ENCODE measurements around the gene TMEM170B.

TMEM170B gene

DNA sequence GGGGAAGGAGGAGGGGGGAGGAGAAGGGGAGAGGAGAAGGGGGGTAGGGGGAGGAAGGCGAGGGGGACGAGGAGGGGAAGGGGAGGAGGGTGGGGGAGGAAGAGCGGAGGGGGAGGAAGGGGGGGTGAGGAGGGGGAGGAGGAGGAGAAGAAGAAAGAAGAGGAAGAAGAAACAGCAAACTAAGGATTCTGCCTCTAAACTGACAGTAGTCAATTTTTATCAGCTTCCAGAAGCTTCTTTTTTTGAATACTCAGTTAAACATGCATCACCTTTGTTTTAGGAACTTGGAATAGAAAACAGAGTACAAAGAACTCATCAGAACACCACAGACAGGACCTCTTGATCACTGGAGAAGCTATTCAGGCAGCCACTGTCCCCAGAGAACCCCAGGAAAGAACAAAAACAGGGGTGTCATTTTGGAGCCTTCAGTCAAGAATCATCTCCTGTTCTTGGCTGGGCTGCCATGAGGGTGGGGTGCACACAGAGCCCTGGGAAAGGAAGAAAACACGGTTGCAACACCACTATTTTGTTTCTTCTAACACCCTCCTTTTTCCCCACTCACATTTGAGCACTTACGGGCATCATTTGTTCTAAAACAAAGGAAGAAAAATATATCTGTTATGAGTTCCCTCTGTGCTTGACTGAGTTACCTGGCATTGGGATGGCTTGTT, 67.4 kb downstream of the TMEM170B start:
- Mint-ChIP-seq H3K27ac (no peak overlapping the region), H3K4me1 (no peaks in the 10 kb centered on the region), H3K4me3 (no peak overlapping the region), H3K9me3 (no peaks in the 10 kb centered on the region), H3K27me3 (peaks cover 11% of the 10 kb centered on the region), H3K36me3 (no peaks in the 10 kb centered on the region)
- CTCF ChIA-PET: interaction anchor here (0.6 kb wide), 1 partner anchor 1425 kb away, joined by 3 read pairs; no protein-coding TSS in a partner anchor
- no peak for DNase-seq

DNA sequence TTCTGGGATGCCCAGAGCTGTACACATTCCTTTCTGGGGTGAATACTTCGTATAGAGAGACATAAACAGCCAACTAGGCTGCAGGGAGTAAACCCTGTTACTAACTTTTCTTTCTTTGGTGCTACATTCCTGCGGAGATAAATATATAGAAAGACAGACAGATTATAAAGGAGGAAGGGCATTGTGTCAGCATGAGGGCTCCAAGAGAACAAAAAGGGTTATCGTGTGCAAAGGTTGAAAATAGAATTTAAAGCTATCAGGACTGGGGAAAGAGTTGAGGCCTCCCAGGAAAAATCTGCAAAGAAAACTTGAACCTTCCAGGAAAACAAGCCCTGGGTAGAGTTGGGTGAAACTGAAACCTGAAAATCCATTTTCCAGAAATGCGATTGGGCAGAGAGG, 68.0 kb downstream of the TMEM170B start:
- Mint-ChIP-seq H3K4me1 (no peaks in the 10 kb centered on the region), H3K27ac (no peak overlapping the region)
- CTCF ChIA-PET: interaction anchor here (0.6 kb wide), 1 partner anchor 1424 kb away, joined by 3 read pairs; no protein-coding TSS in a partner anchor

DNA sequence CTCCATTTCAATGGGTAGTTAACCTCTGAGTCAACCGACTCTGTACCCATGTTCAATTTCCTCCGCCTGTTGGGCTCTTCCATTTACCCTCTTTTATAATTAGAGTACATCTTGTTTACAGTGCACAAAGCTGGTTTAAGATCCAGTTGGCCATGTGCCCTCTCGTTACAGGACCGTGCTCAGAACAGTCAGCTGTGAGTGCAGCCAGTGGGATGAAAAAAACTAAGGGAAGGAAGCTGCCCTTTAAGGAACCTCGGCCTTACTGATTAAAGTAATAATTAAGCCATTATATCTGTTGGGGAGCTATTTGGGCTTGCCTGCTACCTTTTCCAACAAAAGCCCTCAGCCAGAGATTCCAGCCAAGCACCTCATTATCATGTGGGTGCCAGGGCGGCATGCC, 68.8 kb downstream of the TMEM170B start:
- H3K4me3 Mint-ChIP-seq: no peak overlapping the region
- H3K36me3 Mint-ChIP-seq: no peaks in the 10 kb centered on the region
- no peak overlapping the region for H3K27ac Mint-ChIP-seq
- no peaks in the 10 kb centered on the region for H3K4me1 Mint-ChIP-seq
- DNase-seq: no peak
- H3K9me3 Mint-ChIP-seq: no peaks in the 10 kb centered on the region
- CTCF ChIA-PET: no interaction called here
- peaks cover 11% of the 10 kb centered on the region for H3K27me3 Mint-ChIP-seq

More for the DNA sequence above, 68.0 kb downstream of the TMEM170B start:
- no peak for DNase-seq
- H3K4me3 Mint-ChIP-seq: no peak overlapping the region
- peaks cover 11% of the 10 kb centered on the region for H3K27me3 Mint-ChIP-seq
- H3K9me3 Mint-ChIP-seq: no peaks in the 10 kb centered on the region
- no peaks in the 10 kb centered on the region for H3K36me3 Mint-ChIP-seq

DNA sequence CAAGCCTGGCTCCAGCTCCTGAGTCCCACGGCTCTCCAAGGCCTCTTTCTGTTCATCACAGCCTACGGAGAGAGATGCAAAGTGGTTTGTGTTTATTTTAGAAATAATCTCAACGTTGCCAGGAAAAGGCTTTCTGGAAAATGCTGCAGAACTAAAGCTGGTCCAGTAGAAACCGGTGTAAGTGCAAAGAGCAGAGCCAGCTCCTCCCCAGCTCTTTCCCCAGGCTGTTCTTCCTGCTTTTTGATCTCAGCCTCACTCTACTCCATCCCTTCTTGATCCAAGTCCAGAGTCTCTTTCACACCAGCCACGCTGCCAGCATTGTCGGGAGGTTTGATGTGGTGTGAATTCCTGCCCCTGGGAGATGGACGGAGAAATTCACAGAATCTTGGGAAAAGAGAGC, 69.8 kb downstream of the TMEM170B start:
- no peaks in the 10 kb centered on the region for H3K36me3 Mint-ChIP-seq
- peaks cover 11% of the 10 kb centered on the region for H3K27me3 Mint-ChIP-seq
- H3K9me3 Mint-ChIP-seq: no peaks in the 10 kb centered on the region
- CTCF ChIA-PET: interaction anchor here (0.6 kb wide), 1 partner anchor 323 kb away, joined by 4 read pairs; no protein-coding TSS in a partner anchor
- no peak overlapping the region for H3K4me3 Mint-ChIP-seq
- DNase-seq: no peak
- H3K4me1 Mint-ChIP-seq: no peaks in the 10 kb centered on the region
- no peak overlapping the region for H3K27ac Mint-ChIP-seq

GRCh38 chr6:11608600-11609323, 71.2 kb downstream of the TMEM170B start:
- H3K27me3 Mint-ChIP-seq: peaks cover 7% of the 10 kb centered on the region
- no peaks in the 10 kb centered on the region for H3K9me3 Mint-ChIP-seq
- CTCF ChIA-PET: no interaction called here
- no peaks in the 10 kb centered on the region for H3K36me3 Mint-ChIP-seq
- no peak for DNase-seq
- no peak overlapping the region for H3K4me3 Mint-ChIP-seq
- H3K4me1 Mint-ChIP-seq: no peaks in the 10 kb centered on the region
- no peak overlapping the region for H3K27ac Mint-ChIP-seq

GRCh38 chr6:11609324-11610071, 71.9 kb downstream of the TMEM170B start:
- CTCF ChIA-PET: no interaction called here
- no peaks in the 10 kb centered on the region for H3K4me1 Mint-ChIP-seq
- no peak overlapping the region for H3K27ac Mint-ChIP-seq
- DNase-seq: no peak
- peaks cover 7% of the 10 kb centered on the region for H3K27me3 Mint-ChIP-seq
- no peak overlapping the region for H3K4me3 Mint-ChIP-seq
- no peaks in the 10 kb centered on the region for H3K9me3 Mint-ChIP-seq
- H3K36me3 Mint-ChIP-seq: no peaks in the 10 kb centered on the region

- no peaks in the 10 kb centered on the region for H3K27me3 Mint-ChIP-seq
- H3K9me3 Mint-ChIP-seq: no peaks in the 10 kb centered on the region
- H3K36me3 Mint-ChIP-seq: no peaks in the 10 kb centered on the region
- CTCF ChIA-PET: no interaction called here
- no peak for DNase-seq
- no peak overlapping the region for H3K27ac Mint-ChIP-seq
- no peak overlapping the region for H3K4me3 Mint-ChIP-seq
- H3K4me1 Mint-ChIP-seq: no peaks in the 10 kb centered on the region
These were observed 75.8 kb downstream of the TMEM170B start for GRCh38 chr6:11613336-11613735.

- H3K4me1 Mint-ChIP-seq: no peaks in the 10 kb centered on the region
- CTCF ChIA-PET: no interaction called here
- no peaks in the 10 kb centered on the region for H3K9me3 Mint-ChIP-seq
- H3K27ac Mint-ChIP-seq: no peak overlapping the region
- no peaks in the 10 kb centered on the region for H3K27me3 Mint-ChIP-seq
- no peak overlapping the region for H3K4me3 Mint-ChIP-seq
- no peak for DNase-seq
- H3K36me3 Mint-ChIP-seq: no peaks in the 10 kb centered on the region
These were observed 76.3 kb downstream of the TMEM170B start for GRCh38 chr6:11613858-11614257.

GRCh38 chr6:11614534-11615213, 77.1 kb downstream of the TMEM170B start:
- no peaks in the 10 kb centered on the region for H3K4me1 Mint-ChIP-seq
- H3K4me3 Mint-ChIP-seq: no peak overlapping the region
- no peak overlapping the region for H3K27ac Mint-ChIP-seq
- CTCF ChIA-PET: no interaction called here
- H3K27me3 Mint-ChIP-seq: no peaks in the 10 kb centered on the region
- DNase-seq: no peak
- H3K9me3 Mint-ChIP-seq: no peaks in the 10 kb centered on the region
- no peaks in the 10 kb centered on the region for H3K36me3 Mint-ChIP-seq

- H3K27ac Mint-ChIP-seq: no peak overlapping the region
- CTCF ChIA-PET: interaction anchor here (1.4 to 1.6 kb wide), 2 partner anchors 19 to 675 kb away, joined by 6 read pairs; partner anchors contain the start of gene EDN1
- no peaks in the 10 kb centered on the region for H3K27me3 Mint-ChIP-seq
- H3K4me1 Mint-ChIP-seq: no peaks in the 10 kb centered on the region
- H3K4me3 Mint-ChIP-seq: no peak overlapping the region
- H3K36me3 Mint-ChIP-seq: no peaks in the 10 kb centered on the region
- H3K9me3 Mint-ChIP-seq: no peaks in the 10 kb centered on the region
- no peak for DNase-seq
These were observed 77.7 kb downstream of the TMEM170B start for GRCh38 chr6:11615214-11615602.

DNA sequence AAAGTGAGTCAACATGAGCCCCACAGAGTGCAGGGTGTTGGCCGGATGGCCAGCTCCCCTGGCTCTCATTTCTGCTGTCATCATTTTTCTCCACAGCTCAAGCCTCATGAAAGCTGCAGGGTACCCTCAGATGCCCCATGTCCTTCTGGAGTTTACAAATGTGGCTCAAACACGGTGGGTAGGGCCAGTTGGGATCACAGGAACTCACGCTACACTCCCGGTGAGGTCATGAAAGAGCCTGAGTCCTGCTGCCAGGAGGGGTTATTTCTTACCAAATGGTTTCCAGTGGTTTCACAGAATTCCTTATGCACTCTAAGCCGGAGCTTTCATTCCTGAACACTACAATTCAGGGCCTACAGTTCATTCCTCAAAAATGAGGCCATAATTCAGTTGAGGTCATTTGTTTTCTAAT, 78.7 kb downstream of the TMEM170B start:
- no peak for DNase-seq
- no peaks in the 10 kb centered on the region for H3K4me1 Mint-ChIP-seq
- CTCF ChIA-PET: interaction anchor here (1.4 to 1.6 kb wide), 2 partner anchors 20 to 674 kb away, joined by 6 read pairs; partner anchors contain the start of gene EDN1
- H3K27ac Mint-ChIP-seq: no peak overlapping the region
- H3K4me3 Mint-ChIP-seq: no peak overlapping the region
- H3K9me3 Mint-ChIP-seq: no peaks in the 10 kb centered on the region
- H3K27me3 Mint-ChIP-seq: no peaks in the 10 kb centered on the region
- H3K36me3 Mint-ChIP-seq: no peaks in the 10 kb centered on the region

DNA sequence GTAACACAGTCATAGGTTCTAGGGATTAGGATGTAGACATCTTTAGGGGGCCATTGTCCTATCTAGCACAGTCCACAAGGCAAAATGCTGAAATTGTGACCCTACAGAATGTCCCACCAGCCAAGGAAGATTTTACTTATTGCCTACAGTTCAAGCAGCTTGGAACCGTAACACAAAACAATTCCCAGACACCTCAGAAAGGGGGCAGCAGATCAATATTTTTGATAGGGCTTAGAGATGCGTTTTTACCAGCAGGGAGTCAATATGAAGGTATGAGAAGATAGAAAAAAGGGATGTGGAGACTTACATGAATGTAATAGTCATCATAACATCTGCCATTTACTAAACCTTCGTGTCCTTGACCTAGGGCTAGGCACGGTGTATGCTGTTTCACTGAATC, 81.0 kb downstream of the TMEM170B start:
- Mint-ChIP-seq H3K4me1 (no peaks in the 10 kb centered on the region), H3K27ac (no peak overlapping the region), H3K27me3 (no peaks in the 10 kb centered on the region), H3K36me3 (no peaks in the 10 kb centered on the region), H3K4me3 (no peak overlapping the region), H3K9me3 (no peaks in the 10 kb centered on the region)
- no peak for DNase-seq
- CTCF ChIA-PET: interaction anchor here (0.7 kb wide), 1 partner anchor 603 kb away, joined by 3 read pairs; no protein-coding TSS in a partner anchor

- no peak overlapping the region for H3K27ac Mint-ChIP-seq
- no peaks in the 10 kb centered on the region for H3K9me3 Mint-ChIP-seq
- CTCF ChIA-PET: no interaction called here
These were observed 83.6 kb downstream of the TMEM170B start for GRCh38 chr6:11621119-11621518.

DNA sequence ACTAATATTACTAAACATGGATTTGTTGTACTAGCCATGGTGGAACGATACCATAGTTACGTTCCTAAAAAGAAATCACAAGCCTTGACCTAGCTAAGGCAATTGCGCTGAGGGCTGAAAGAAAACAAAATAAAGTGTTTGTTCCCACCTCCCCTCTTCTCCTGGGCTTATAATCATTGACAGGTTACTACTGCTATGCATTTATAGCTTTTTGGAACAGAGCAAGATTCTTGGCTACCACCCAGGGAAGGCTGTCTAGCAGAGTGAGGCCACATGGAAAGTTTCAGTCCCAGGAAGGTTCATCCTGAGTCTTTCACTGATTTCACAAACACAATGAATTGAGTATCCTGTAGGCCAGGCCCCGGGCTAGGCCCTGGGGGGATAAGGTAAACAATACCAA, 84.6 kb downstream of the TMEM170B start:
- H3K9me3 Mint-ChIP-seq: no peaks in the 10 kb centered on the region
- H3K4me1 Mint-ChIP-seq: no peaks in the 10 kb centered on the region
- no peak overlapping the region for H3K4me3 Mint-ChIP-seq
- H3K27ac Mint-ChIP-seq: no peak overlapping the region
- no peak for DNase-seq
- CTCF ChIA-PET: no interaction called here
- peaks cover 6% of the 10 kb centered on the region for H3K27me3 Mint-ChIP-seq
- no peaks in the 10 kb centered on the region for H3K36me3 Mint-ChIP-seq

More at GRCh38 chr6:11621119-11621518, 83.6 kb downstream of the TMEM170B start:
- Mint-ChIP-seq H3K27me3 (peaks cover 5% of the 10 kb centered on the region), H3K36me3 (no peaks in the 10 kb centered on the region), H3K4me1 (no peaks in the 10 kb centered on the region), H3K4me3 (no peak overlapping the region)
- no peak for DNase-seq

All from activated naive CD4-positive, alpha-beta T cell treated with anti-CD3 and anti-CD28 coated beads, Interleukin-2, amount 10 ng/mL, durations not matched to agents 7 days and 5 days (primary cell).